Spinal cord (tissue), 10 donors: Measurements from ENCODE around the gene ARL8A. TPM values are rescaled to one million over a fixed set of nuclear protein-coding genes. Genes with fewer than 3 reads are reported as not detected.

Experiments
- DNase-seq, 6 donors: peaks; one replicate each; pipeline versions ENCODE4 v3.0.0 to v3.0.0-alpha.2; 2013 to 2015; ENCODE audit warnings: low spot score in 6 of 6, low read depth in 4 of 6
- H3K27ac ChIP-seq: one replicate; pipeline ENCODE4 v1.5.1; 2013; ENCODE audit warnings: low read depth, low read length, control low read depth
- H3K27me3 ChIP-seq: one replicate; pipeline ENCODE4 v1.6.1; 2013; ENCODE audit warnings: low read length; ENCODE audit not compliant: control insufficient read depth, insufficient read depth
- H3K36me3 ChIP-seq: one replicate; pipeline ENCODE4 v1.6.1; 2013; ENCODE audit warnings: low read length; ENCODE audit not compliant: control insufficient read depth, insufficient read depth
- H3K4me1 ChIP-seq: one replicate; pipeline ENCODE4 v1.6.1; 2013; ENCODE audit warnings: low read length; ENCODE audit not compliant: control insufficient read depth, insufficient read depth
- H3K4me3 ChIP-seq: one replicate; pipeline ENCODE4 v1.5.1; 2013; ENCODE audit warnings: low read depth, low read length, control low read depth
- H3K9me3 ChIP-seq: one replicate; pipeline ENCODE4 v1.6.1; 2013; ENCODE audit warnings: low read length; ENCODE audit not compliant: control insufficient read depth, insufficient read depth
- WGBS: methylation state at CpG from one replicate; pipeline ENCODE4 v1.1.5; 2013; ENCODE audit warnings: missing lambda C conversion rate; ENCODE audit not compliant: insufficient coverage; 5-methylcytosine and 5-hydroxymethylcytosine counted together
- polyA plus RNA-seq, 2 donors: library from polyadenylated mRNA; unstranded; fragments of 120-200 nt; gene quantifications; one replicate each; pipeline ENCODE4 v1.2.1, GENCODE V29; 2013; ENCODE audit not compliant: insufficient read length in 2 of 2
- total RNA-seq, 2 donors: library from RNA; depleted of rRNA in 1 of 2; stranded (reverse); fragments of 120-200 nt in 1 of 2; fragments of >200 nt in 1 of 2; gene quantifications; one replicate each; pipeline versions ENCODE4 v1.2.3 to v1.2.4, GENCODE V29; 2013 to 2014
- donor health status: healthy.

ARL8A gene
- total and polyA plus RNA-seq, 4 donors: 56.3 to 184 (median 129) TPM

DNA sequence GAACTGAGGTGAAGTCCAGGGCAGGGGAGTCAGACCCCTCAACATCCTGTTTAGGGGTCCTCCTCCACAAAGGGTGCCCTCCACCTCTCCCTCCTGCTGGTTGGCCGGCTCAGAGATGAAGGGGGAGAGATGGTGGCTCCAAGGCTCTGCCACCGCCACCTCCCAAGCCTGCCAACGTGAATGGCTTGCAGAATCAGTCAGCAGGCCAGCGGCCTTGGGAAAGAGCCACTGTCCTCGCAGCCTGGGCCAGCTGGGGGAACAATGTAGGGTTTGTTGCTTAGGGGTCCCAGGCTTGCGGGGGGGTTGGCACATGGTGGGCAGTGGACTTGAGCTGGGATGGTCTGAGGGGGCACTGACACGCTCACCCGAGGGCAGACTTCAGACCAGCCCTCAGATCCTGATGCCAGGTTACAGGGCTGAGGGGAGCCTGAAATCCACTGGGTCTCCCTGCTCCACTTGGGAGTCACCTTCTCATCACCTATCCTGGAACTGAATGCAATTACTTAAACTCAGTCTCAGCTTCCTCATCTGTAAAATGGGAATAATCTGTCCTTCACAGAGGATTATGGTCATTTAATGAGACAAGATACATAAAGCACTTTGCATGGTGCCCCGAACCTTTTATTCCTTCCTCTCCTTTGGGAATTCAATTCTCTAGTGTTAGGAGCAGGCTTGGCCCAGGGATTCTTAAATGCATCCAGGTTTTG is 13.6 kb downstream of the ARL8A start:
- DNase-seq: peak in 3 of 6 donors; percentile 75 to 93 (median 87)

DNA sequence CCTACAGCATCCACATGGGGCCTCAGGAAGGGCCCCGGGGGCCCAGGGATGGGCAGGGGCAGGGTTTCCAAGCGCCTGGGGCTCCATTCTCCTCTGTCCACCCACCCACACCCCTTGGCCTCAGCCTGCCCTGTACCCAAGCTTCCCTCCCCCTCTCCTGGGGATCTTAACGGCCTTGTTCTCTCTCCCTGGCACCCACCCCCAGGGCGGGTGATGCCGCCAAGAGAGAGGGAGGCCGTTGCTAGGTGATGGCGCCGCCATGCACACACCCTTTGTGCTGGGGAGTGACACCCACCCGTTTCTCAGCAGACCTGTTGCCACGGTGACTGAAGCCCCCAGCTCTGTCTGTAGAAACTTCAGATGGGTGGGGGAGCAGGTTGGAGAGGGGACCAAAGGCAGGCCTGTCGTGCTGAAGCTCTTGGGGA is 14.2 kb downstream of the ARL8A start:
- Histone ChIP-seq H3K27me3 (no peaks in the 10 kb centered on the region), H3K4me1 (peaks cover 99% of the 10 kb centered on the region), H3K27ac (peak overlapping the region; percentile 99), H3K9me3 (no peaks in the 10 kb centered on the region), H3K36me3 (peaks cover 40% of the 10 kb centered on the region), H3K4me3 (no peak overlapping the region)
- peak in 4 of 6 donors; percentile 85 to 97 (median 91) for DNase-seq
- WGBS: 13% methylated on average over 8 of the region's 11 CpGs

More for the DNA sequence above, 13.6 kb downstream of the ARL8A start:
- no peak overlapping the region for H3K4me3 ChIP-seq
- H3K9me3 ChIP-seq: no peaks in the 10 kb centered on the region
- 10% methylated on average over 7 of the region's 9 CpGs for WGBS
- H3K27ac ChIP-seq: peak overlapping the region; percentile 99
- H3K27me3 ChIP-seq: no peaks in the 10 kb centered on the region
- H3K36me3 ChIP-seq: peaks cover 46% of the 10 kb centered on the region
- peaks cover 98% of the 10 kb centered on the region for H3K4me1 ChIP-seq

DNA sequence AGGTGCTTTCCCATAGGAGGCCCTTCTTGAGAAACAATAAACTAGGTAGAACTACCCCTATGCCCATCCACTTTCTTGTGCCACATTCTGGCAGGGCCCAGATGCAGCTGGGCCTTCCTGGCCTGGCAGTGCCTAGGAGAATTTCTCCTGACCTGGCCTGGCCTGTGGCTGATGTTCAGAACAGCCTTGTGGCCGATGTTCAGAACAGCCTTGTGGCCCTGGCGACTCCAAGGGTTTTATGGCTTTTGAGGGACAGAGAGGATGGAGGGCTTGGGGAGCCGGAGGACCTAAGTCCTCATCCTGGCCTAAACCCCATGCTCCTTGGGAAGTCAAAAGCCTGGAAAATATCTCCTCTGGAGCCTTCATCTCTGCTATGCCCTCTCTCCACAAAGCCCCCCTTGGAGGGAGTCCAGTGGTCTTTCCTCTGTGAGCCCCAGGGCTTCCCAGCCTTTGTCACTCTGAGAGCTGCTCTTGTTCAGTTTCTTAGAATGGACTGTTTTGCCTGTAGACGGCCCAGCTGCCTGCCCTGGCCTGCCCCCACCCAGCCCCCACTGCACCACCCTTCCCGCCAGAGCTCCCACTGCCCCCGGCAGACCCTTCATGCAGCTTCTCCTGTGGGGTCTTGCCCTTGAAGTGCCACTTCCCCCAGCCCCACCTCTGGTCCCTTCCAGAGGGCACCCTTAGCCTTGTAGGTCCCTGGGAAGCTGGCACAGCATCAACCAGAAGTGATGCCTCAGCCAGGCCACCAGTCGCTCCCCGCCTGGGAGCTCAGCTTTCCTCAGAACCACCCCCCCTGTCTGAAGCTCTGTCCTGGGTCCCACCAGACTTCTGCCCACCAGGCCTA is 14.9 kb downstream of the ARL8A start:
- Histone ChIP-seq H3K36me3 (peaks cover 36% of the 10 kb centered on the region), H3K9me3 (no peaks in the 10 kb centered on the region), H3K4me1 (peaks cover 95% of the 10 kb centered on the region), H3K4me3 (no peak overlapping the region), H3K27me3 (no peaks in the 10 kb centered on the region), H3K27ac (peak overlapping the region; percentile 99)
- 35% methylated on average over 6 of the region's 8 CpGs for WGBS
- peak in 2 of 6 donors; percentile 68 to 90 for DNase-seq

DNA sequence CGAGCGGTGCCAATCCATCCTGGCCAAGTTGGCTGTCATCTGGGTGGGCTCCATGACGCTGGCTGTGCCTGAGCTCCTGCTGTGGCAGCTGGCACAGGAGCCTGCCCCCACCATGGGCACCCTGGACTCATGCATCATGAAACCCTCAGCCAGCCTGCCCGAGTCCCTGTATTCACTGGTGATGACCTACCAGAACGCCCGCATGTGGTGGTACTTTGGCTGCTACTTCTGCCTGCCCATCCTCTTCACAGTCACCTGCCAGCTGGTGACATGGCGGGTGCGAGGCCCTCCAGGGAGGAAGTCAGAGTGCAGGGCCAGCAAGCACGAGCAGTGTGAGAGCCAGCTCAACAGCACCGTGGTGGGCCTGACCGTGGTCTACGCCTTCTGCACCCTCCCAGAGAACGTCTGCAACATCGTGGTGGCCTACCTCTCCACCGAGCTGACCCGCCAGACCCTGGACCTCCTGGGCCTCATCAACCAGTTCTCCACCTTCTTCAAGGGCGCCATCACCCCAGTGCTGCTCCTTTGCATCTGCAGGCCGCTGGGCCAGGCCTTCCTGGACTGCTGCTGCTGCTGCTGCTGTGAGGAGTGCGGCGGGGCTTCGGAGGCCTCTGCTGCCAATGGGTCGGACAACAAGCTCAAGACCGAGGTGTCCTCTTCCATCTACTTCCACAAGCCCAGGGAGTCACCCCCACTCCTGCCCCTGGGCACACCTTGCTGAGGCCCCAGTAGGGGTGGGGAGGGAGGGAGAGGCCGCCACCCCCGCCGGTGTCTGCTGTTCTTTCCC is 16.5 kb downstream of the ARL8A start:
- H3K27ac ChIP-seq: peak overlapping the region; percentile 99
- no peaks in the 10 kb centered on the region for H3K9me3 ChIP-seq
- DNase-seq: no peak
- H3K36me3 ChIP-seq: peaks cover 21% of the 10 kb centered on the region
- H3K4me3 ChIP-seq: no peak overlapping the region
- peaks cover 94% of the 10 kb centered on the region for H3K4me1 ChIP-seq
- WGBS: 93% methylated on average over 18 of the region's 26 CpGs
- no peaks in the 10 kb centered on the region for H3K27me3 ChIP-seq

DNA sequence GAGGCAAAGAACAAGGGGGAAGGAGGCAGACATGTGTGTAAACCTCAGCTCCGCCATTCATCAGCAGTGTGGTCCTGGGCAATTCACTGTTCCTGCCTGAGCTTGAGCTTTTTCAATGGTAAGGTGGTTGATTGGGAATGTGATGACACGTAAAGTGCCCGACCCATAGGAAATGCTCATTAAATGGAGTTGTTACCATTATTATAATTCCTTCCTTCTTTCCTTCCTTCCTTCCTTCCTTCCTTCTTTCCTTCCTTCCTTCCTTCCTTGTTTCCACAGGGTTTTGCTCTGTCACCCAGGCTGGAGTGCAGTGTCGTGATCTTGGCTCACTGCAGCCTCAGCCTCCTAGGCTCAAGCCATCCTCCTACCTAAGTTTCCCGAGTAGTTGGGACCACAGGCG is 17.5 kb downstream of the ARL8A start:
- DNase-seq: no peak
- WGBS: 88% methylated on average over 4 of the region's 6 CpGs
- Histone ChIP-seq H3K27ac (peak overlapping the region; percentile 78), H3K4me1 (peaks cover 92% of the 10 kb centered on the region), H3K4me3 (no peak overlapping the region), H3K36me3 (peaks cover 13% of the 10 kb centered on the region), H3K27me3 (no peaks in the 10 kb centered on the region), H3K9me3 (no peaks in the 10 kb centered on the region)

DNA sequence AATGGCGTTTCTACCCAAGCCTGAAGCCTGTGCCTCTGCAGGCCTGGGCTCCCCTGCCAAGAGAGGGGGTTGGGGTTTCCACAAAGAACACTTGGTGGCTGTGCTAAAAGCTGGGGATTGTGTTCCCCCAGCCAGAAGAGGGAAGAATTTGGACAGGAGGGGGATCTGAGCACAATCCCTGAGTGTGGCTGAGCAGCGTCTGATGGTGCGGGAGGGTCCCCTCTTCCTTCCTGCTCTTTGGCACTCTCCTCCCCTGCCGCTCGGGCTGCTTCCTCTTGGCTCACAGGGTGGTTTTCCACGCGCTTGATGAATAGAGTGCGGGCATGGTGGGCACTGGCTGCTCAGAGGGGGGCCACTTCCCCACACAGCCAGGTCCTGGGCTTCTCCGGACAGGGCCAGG is 18.1 kb downstream of the ARL8A start:
- Histone ChIP-seq H3K4me3 (no peak overlapping the region), H3K27ac (peak overlapping the region; percentile 78), H3K9me3 (no peaks in the 10 kb centered on the region), H3K4me1 (peaks cover 87% of the 10 kb centered on the region), H3K36me3 (peaks cover 13% of the 10 kb centered on the region), H3K27me3 (no peaks in the 10 kb centered on the region)
- peak in 2 of 6 donors; percentile 80 to 89 for DNase-seq
- 0% methylated on average over 1 of the region's 9 CpGs for WGBS

DNA sequence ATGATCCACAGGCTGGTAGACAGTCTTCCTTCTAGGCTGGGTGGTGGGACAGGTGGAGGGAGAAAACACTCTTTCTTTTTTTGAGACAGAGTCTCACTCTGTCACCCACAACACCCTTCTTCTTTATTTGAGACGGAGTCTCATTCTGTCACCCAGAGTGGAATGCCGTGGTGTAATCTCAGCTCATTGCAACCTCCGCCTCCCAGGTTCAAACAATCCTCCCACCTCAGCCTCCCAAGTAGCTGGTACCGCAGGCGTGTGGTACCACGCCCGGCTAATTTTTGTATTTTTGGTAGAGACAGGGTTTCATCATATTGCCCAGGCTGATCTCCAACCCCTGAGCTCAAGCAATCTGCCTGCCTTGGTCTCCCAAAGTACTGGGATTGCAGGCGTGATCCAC is 18.9 kb downstream of the ARL8A start:
- 90% methylated on average over 3 of the region's 8 CpGs for WGBS
- Histone ChIP-seq H3K9me3 (no peaks in the 10 kb centered on the region), H3K27ac (peak overlapping the region; percentile 78), H3K4me1 (peaks cover 81% of the 10 kb centered on the region), H3K27me3 (no peaks in the 10 kb centered on the region), H3K36me3 (peaks cover 13% of the 10 kb centered on the region), H3K4me3 (no peak overlapping the region)
- no peak for DNase-seq

DNA sequence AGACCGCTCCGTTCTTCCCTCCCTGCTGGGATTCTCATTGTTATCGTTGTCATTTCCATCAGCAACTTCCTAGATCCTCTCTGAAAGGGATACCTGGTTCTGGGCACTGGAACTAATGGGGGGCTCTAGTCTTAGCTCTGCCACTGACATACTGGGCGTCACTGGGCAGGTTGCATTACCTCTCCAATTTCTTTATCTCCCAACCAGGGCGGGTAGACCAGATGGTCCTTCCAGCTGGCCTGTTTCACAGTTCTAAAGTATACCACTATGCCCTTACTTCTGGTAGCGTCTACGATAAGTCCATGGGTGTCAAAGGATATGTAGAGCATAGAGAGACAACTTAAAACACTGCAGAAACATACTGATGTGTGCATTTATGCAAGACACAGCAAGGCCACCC is 20.4 kb downstream of the ARL8A start:
- peaks cover 13% of the 10 kb centered on the region for H3K36me3 ChIP-seq
- WGBS: 60% methylated on average over 1 of the region's 7 CpGs
- peak overlapping the region; percentile 4 for H3K27ac ChIP-seq

DNA sequence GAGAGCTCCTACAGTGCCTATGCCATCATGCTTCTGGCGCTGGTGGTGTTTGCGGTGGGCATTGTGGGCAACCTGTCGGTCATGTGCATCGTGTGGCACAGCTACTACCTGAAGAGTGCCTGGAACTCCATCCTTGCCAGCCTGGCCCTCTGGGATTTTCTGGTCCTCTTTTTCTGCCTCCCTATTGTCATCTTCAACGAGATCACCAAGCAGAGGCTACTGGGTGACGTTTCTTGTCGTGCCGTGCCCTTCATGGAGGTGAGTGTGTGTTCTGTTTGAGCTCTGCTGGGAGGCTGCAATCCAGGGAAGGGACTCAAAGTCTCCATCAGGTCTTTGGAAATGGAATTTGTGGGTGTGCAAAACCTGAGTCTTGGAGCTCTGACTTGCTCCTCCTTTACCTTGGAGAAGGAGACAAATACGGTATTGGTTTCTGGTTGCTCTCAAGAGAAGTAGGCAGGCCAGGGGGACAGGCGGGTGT is 21.2 kb downstream of the ARL8A start:
- DNase-seq: no peak
- no peaks in the 10 kb centered on the region for H3K9me3 ChIP-seq
- peak overlapping the region; percentile 61 for H3K27ac ChIP-seq
- WGBS: 93% methylated on average over 9 of the region's 10 CpGs
- H3K4me1 ChIP-seq: peaks cover 68% of the 10 kb centered on the region
- H3K27me3 ChIP-seq: no peaks in the 10 kb centered on the region
- H3K4me3 ChIP-seq: peak overlapping the region; percentile 22
- peaks cover 9% of the 10 kb centered on the region for H3K36me3 ChIP-seq

More for the DNA sequence above, 20.4 kb downstream of the ARL8A start:
- Histone ChIP-seq H3K4me1 (peaks cover 76% of the 10 kb centered on the region), H3K27me3 (no peaks in the 10 kb centered on the region), H3K9me3 (no peaks in the 10 kb centered on the region), H3K4me3 (peak overlapping the region; percentile 22)
- no peak for DNase-seq
